COLO668 (cell line): Measurements from ENCODE around the gene AMOTL1.
"Not testable (repeated sequence)": the region's sequence is repeated elsewhere in the genome, so short reads cannot be mapped to it uniquely, and the experiment has no call there.

Experiments
- DNase-seq: peaks from one replicate; lab custom pipeline; 2025; ENCODE audit not compliant: unreplicated experiment; lab: John Stamatoyannopoulos, UW

The AMOTL1 gene

GRCh38 chr11:94821439-94821838 is 53.3 kb downstream of the AMOTL1 start:
- DNase-seq, result no peak

GRCh38 chr11:94822080-94822479 is 53.9 kb downstream of the AMOTL1 start:
- DNase-seq, result no peak

- DNase-seq, result no peak
These were observed 55.1 kb downstream of the AMOTL1 start for GRCh38 chr11:94823102-94823732.

GRCh38 chr11:94825031-94825430 is 56.9 kb downstream of the AMOTL1 start:
- no peak for DNase-seq

- no peak for DNase-seq
These were observed 57.3 kb downstream of the AMOTL1 start for GRCh38 chr11:94825481-94825880.

GRCh38 chr11:94826415-94826814 is 58.3 kb downstream of the AMOTL1 start:
- no peak for DNase-seq

- no peak for DNase-seq
These were observed 59.9 kb downstream of the AMOTL1 start for GRCh38 chr11:94828088-94828487.

- DNase-seq, result no peak
These were observed 62.8 kb downstream of the AMOTL1 start for GRCh38 chr11:94830722-94831510.

GRCh38 chr11:94831529-94831928 is 63.4 kb downstream of the AMOTL1 start:
- no peak for DNase-seq

GRCh38 chr11:94832604-94833235 is 64.6 kb downstream of the AMOTL1 start:
- DNase-seq, result no peak

- no peak for DNase-seq
These were observed 66.9 kb downstream of the AMOTL1 start for GRCh38 chr11:94834911-94835593.

- no peak for DNase-seq
These were observed 67.4 kb downstream of the AMOTL1 start for GRCh38 chr11:94835594-94835927.

GRCh38 chr11:94837317-94837716 is 69.2 kb downstream of the AMOTL1 start:
- no peak for DNase-seq

GRCh38 chr11:94838027-94838731 is 70.0 kb downstream of the AMOTL1 start:
- peak; percentile 59 for DNase-seq

GRCh38 chr11:94840209-94840608 is 72.1 kb downstream of the AMOTL1 start:
- no peak for DNase-seq

GRCh38 chr11:94844031-94844430 is 75.9 kb downstream of the AMOTL1 start:
- no peak for DNase-seq

GRCh38 chr11:94845622-94846021 is 77.5 kb downstream of the AMOTL1 start:
- peak; percentile 57 for DNase-seq

GRCh38 chr11:94849839-94850238 is 81.7 kb downstream of the AMOTL1 start:
- DNase-seq, result no peak

- no peak for DNase-seq
These were observed 83.9 kb downstream of the AMOTL1 start for GRCh38 chr11:94851864-94852636.

GRCh38 chr11:94853288-94853687 is 85.1 kb downstream of the AMOTL1 start:
- not testable (repeated sequence) for DNase-seq
